Measurements from ENCODE around the gene ABCB4.

GRCh38 chr7:87494454-87494853, 19.0 kb upstream of the ABCB4 start:
- TF ChIP-seq, protein P1, sequence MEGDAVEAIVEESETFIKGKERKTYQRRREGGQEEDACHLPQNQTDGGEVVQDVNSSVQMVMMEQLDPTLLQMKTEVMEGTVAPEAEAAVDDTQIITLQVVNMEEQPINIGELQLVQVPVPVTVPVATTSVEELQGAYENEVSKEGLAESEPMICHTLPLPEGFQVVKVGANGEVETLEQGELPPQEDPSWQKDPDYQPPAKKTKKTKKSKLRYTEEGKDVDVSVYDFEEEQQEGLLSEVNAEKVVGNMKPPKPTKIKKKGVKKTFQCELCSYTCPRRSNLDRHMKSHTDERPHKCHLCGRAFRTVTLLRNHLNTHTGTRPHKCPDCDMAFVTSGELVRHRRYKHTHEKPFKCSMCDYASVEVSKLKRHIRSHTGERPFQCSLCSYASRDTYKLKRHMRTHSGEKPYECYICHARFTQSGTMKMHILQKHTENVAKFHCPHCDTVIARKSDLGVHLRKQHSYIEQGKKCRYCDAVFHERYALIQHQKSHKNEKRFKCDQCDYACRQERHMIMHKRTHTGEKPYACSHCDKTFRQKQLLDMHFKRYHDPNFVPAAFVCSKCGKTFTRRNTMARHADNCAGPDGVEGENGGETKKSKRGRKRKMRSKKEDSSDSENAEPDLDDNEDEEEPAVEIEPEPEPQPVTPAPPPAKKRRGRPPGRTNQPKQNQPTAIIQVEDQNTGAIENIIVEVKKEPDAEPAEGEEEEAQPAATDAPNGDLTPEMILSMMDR (IDR thresholded peaks at IDR 0.05 in 2 of 3, conservative IDR thresholded peaks at IDR 0.05 in 1 of 3; ENCODE audit: borderline replicate concordance in 1 of 3, insufficient read depth in 1 of 3, low read depth in 2 of 3, low read length in 2 of 3), result no peak
- no peak for TF ChIP-seq MAX (IDR thresholded peaks at IDR 0.05)
- no peak for TF ChIP-seq RAD21 (IDR thresholded peaks at IDR 0.05; ENCODE audit: low read depth)
- no peak for TF ChIP-seq POLR2A (IDR thresholded peaks at IDR 0.05; ENCODE audit: borderline replicate concordance, extremely low read depth, insufficient read depth, insufficient read length)
- TF ChIP-seq SP1 (IDR thresholded peaks at IDR 0.05; ENCODE audit: low read depth), result no peak
- TF ChIP-seq EZH2phosphoT487 (IDR thresholded peaks at IDR 0.05; ENCODE audit: borderline replicate concordance), result no peak
- no peak for TF ChIP-seq SIN3A (IDR thresholded peaks at IDR 0.05; ENCODE audit: low read depth)
- no peak for TF ChIP-seq EGR1 (IDR thresholded peaks at IDR 0.05; ENCODE audit: low read depth)
- TF ChIP-seq POLR2AphosphoS5 (IDR thresholded peaks at IDR 0.05; ENCODE audit: low read depth, low read length), result no peak
- no peak for TF ChIP-seq EZH2 (IDR thresholded peaks at IDR 0.05)
- TF ChIP-seq ATF3 (IDR thresholded peaks at IDR 0.05), result no peak
- TF ChIP-seq REST (IDR thresholded peaks at IDR 0.05; ENCODE audit: low read depth), result no peak
- no peak for TF ChIP-seq ZNF274 (IDR thresholded peaks at IDR 0.05; ENCODE audit: low read depth, low read length)
- no peak for TF ChIP-seq CEBPB (IDR thresholded peaks at IDR 0.05; ENCODE audit: low read depth)

All from HCT116 (cell line).